SH-SY5Y (cell line): ENCODE measurements around the gene MDFIC.

Source experiments
- GATA2 ChIP-seq: IDR thresholded peaks from 2 replicates; pipeline ENCODE4 v1.6.1; 2011; ENCODE audit warnings: mild to moderate bottlenecking, low read depth, low read length
- GATA3 ChIP-seq: IDR thresholded peaks from 2 replicates; pipeline ENCODE4 v1.6.1; 2011; ENCODE audit warnings: low read depth, mild to moderate bottlenecking, low read length, moderate library complexity

- no peak for TF ChIP-seq GATA3
- no peak for TF ChIP-seq GATA2
These were observed 20.7 kb downstream of the MDFIC start for GRCh38 chr7:114942446-114943175.
